Measurements from ENCODE around the gene AREL1. TPM values are rescaled to one million over a fixed set of nuclear protein-coding genes. Genes with fewer than 3 reads are reported as not detected.

AREL1 gene
- total and polyA plus RNA-seq, 10 of the 15 experiments (the other 5 are each of a cell fraction or from before 2014, with no cell fraction given) = 6.2 to 40.4 (median 23.7) TPM

GRCh38 chr14:74612350-74613021, 100.4 kb downstream of the AREL1 start (continued):
- TF ChIP-seq ZNF592 (IDR thresholded peaks at IDR 0.05) (no peak), SKIL (IDR thresholded peaks at IDR 0.05; ENCODE audit: low read depth, poor library complexity, severe bottlenecking) (no peak), HSF1 (IDR thresholded peaks at IDR 0.05; ENCODE audit: low read depth, low read length) (no peak), PBX3 (IDR thresholded peaks at IDR 0.05; ENCODE audit: insufficient replicate concordance, low read depth, low read length) (no peak), KDM1A (IDR thresholded peaks at IDR 0.05; ENCODE audit: borderline replicate concordance) (no peak), REST (IDR thresholded peaks at IDR 0.05; ENCODE audit: low read depth, low read length) (no peak), ZNF274 (IDR thresholded peaks at IDR 0.05; ENCODE audit: insufficient read depth, insufficient read length) (no peak), ZNF384 (IDR thresholded peaks at IDR 0.05; ENCODE audit: borderline replicate concordance, low read depth, low read length) (no peak), ZBTB4 (CRISPR knock-in tag; IDR thresholded peaks at IDR 0.05) (no peak), NR2C1 (IDR thresholded peaks at IDR 0.05) (no peak), POLR2AphosphoS5 (IDR thresholded peaks at IDR 0.05; ENCODE audit: low read length) (no peak), RAD21 (IDR thresholded peaks at IDR 0.05; ENCODE audit: insufficient read depth, low read depth, low read length) (peak; percentile 40)

Measured in GM12878 (cell line).